Peyer's patch (tissue), 4 donors: ENCODE results near the gene MYO3A.

Source experiments
- POLR2A ChIP-seq, 2 donors: fragments of 450-650 bp; IDR thresholded peaks; one replicate each; pipeline ENCODE4 v1.5.1; 2017; ENCODE audit warnings: antibody characterized with exemption in 2 of 2, mild to moderate bottlenecking in 2 of 2, moderate library complexity in 2 of 2
- TF ChIP-seq, protein P1 (sequence below), 6 experiments: fragments of 450-650 bp in 4 of 6; fragments of 200-600 bp in 2 of 6; sonication (generic) in 1 of 6; IDR thresholded peaks; one replicate each; pipeline ENCODE4 v1.5.1; 2017 to 2019; ENCODE audit warnings: antibody characterized with exemption in 6 of 6, mild to moderate bottlenecking in 3 of 6, moderate library complexity in 1 of 6

GRCh38 chr10:26216585-26217395 lies 282.8 kb downstream of the MYO3A start, which contains the start of gene GAD2:
- TF ChIP-seq, protein P1, sequence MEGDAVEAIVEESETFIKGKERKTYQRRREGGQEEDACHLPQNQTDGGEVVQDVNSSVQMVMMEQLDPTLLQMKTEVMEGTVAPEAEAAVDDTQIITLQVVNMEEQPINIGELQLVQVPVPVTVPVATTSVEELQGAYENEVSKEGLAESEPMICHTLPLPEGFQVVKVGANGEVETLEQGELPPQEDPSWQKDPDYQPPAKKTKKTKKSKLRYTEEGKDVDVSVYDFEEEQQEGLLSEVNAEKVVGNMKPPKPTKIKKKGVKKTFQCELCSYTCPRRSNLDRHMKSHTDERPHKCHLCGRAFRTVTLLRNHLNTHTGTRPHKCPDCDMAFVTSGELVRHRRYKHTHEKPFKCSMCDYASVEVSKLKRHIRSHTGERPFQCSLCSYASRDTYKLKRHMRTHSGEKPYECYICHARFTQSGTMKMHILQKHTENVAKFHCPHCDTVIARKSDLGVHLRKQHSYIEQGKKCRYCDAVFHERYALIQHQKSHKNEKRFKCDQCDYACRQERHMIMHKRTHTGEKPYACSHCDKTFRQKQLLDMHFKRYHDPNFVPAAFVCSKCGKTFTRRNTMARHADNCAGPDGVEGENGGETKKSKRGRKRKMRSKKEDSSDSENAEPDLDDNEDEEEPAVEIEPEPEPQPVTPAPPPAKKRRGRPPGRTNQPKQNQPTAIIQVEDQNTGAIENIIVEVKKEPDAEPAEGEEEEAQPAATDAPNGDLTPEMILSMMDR (IDR thresholded peaks at IDR 0.05): no peak
- TF ChIP-seq POLR2A (IDR thresholded peaks at IDR 0.05): no peak
